ENCODE results near the gene OXCT1.
"Not testable (repeated sequence)": the region's sequence is repeated elsewhere in the genome, so short reads cannot be mapped to it uniquely, and the experiment has no call there.

Gene OXCT1

GRCh38 chr5:41716382-41716781 is 153.8 kb downstream of the OXCT1 start:
- DNase-seq (ENCODE audit: low spot score), result no peak

- DNase-seq (ENCODE audit: low spot score), result not testable (repeated sequence)
These were observed 155.8 kb downstream of the OXCT1 start for GRCh38 chr5:41714446-41714845.

- DNase-seq (ENCODE audit: low spot score), result no peak
These were observed 161.7 kb downstream of the OXCT1 start for GRCh38 chr5:41708604-41708940.

GRCh38 chr5:41707853-41708603 is 162.2 kb downstream of the OXCT1 start:
- peak; percentile 60 for DNase-seq (ENCODE audit: low spot score)

- DNase-seq (ENCODE audit: low spot score), result no peak
These were observed 174.2 kb downstream of the OXCT1 start for GRCh38 chr5:41695920-41696582.

- no peak for DNase-seq (ENCODE audit: low spot score)
These were observed 183.5 kb downstream of the OXCT1 start for GRCh38 chr5:41686767-41687166.

- no peak for DNase-seq (ENCODE audit: low spot score)
These were observed 184.0 kb downstream of the OXCT1 start for GRCh38 chr5:41686191-41686590.

- no peak for DNase-seq (ENCODE audit: low spot score)
These were observed 187.0 kb downstream of the OXCT1 start for GRCh38 chr5:41683181-41683580.

GRCh38 chr5:41682641-41683040 is 187.6 kb downstream of the OXCT1 start:
- no peak for DNase-seq (ENCODE audit: low spot score)

- no peak for DNase-seq (ENCODE audit: low spot score)
These were observed 188.4 kb downstream of the OXCT1 start for GRCh38 chr5:41681840-41682239.
